ENCODE data around the gene HLA-DRB5.
"Not testable (repeated sequence)": the region's sequence is repeated elsewhere in the genome, so short reads cannot be mapped to it uniquely, and the experiment has no call there.

Gene HLA-DRB5

DNA sequence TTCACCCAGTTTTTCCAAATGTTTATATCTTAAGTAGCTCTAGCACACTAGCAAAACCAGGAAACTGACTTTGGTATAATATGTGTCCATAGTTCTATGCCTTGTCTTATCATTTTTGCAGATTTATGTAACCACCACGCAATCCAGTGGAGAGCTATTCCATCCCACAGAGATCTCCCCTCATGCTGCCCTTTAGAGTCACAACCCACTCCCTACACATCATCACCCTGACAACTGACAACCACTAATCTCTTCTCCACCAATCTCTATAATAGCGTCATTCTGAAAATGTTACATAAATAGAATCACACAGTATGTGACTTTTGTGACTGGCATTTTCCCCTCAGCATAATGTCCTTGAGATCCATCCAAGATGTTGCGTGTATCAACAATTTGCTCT, 29.1 kb downstream of the HLA-DRB5 start:
- DNase-seq (ENCODE audit: low read depth), result no peak

DNA sequence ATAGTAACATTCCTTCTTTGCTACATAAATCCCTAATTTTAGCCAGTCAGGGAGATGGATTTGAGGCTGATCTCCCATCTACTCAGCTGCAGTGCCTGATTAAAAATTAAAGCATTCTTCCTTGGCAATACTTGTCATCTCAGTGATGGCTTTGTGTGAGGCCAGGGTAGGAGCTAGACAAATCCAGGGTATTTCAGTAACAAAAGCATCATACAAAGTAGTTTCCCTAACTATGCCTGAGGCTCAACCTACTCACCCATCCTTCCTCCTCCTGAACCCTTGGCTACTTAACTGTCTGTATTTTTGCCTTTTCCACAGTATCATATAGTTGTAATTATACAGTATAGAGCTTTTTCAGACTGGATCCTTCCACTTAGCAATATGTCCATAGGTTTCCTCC, 37.7 kb downstream of the HLA-DRB5 start:
- DNase-seq (ENCODE audit: low read depth), result no peak

DNA sequence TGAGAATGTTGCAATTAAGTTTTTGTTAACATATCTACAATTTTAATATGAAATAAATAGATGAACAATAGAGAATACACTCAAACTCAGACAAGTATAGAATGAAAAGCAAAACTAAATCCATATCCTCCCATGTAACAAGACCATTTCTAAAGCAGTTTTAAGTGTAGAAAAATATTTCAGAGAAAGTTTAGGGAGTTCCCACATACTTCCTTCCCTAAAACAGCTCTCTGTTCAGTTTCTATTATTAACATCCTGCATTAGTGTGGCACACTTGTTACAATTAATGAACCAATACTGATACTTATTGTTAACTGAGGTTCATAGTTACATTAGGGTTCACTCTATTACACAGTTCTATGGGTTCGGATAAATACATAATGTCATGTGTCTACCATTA, 38.4 kb downstream of the HLA-DRB5 start:
- no peak for DNase-seq (ENCODE audit: low read depth)

DNA sequence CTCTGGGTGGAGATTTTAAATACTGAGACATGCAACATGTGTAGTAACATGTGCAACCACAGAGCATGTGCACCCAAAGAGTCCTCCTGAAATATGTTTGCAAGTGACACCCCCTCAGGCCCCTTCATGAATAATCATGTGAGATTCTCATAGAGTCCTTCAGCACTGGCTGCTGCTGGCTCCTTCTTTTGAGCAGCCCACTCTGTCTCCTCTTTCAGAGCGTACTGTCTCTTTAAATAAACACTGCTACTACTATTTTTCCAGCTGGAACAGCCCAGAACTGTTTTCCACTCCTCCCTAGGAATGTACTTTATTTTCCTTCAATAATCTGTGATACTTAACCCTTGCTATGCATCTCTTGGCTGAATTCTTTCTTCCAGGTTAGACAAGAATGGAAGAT, 42.0 kb downstream of the HLA-DRB5 start:
- DNase-seq (ENCODE audit: low read depth), result no peak

DNA sequence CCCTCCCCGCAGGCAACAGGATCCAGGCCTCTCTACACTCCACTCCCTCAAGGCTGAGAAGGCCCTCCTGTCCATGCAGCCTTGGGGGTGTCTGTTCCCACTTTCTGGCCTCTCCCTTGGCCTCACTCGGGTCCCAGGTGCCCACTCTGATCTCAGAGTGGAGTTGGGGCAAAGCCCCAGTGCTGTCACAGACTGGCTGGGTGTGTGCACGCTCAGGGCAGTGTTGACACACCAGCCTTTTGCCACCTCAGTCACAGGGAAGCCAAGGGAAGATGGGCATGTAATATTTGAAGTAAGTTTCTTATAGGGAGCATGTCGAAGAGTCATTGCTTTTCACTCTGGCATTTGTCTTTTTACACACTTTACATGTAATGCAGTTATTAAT, 45.5 kb downstream of the HLA-DRB5 start:
- DNase-seq (ENCODE audit: low read depth), result no peak

DNA sequence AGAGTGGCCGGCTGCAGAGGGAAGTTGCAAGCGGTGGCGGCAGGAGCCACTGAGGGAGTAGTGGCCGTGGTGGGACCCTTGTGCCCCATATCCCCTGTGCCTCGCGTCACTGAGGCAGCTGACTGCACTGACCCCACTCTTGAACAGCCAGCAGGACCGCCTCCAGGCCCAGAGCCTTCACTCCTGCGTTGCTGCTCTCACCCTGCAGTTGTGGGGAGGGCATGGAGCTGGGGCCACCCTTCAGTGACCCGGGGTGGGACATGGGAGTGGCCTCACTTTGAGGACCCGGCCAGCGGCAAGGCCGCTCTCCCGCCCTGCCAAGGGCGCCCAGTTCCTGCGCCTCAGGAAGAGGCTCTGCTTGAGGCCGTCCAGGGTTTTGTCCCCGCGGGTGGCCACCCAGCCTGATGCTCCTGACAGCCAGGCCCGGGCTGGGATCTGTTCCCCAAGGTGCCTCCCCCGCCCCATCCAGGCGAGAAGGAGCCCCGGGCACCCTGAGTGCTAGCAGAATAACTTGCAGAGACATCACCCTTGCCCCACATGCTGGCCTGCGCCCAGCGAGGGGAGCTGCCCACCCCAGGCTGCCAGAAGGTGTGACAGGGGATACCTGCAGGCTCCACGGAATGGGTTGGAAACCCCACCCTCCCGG, 46.0 kb downstream of the HLA-DRB5 start:
- DNase-seq (ENCODE audit: low read depth), result no peak

DNA sequence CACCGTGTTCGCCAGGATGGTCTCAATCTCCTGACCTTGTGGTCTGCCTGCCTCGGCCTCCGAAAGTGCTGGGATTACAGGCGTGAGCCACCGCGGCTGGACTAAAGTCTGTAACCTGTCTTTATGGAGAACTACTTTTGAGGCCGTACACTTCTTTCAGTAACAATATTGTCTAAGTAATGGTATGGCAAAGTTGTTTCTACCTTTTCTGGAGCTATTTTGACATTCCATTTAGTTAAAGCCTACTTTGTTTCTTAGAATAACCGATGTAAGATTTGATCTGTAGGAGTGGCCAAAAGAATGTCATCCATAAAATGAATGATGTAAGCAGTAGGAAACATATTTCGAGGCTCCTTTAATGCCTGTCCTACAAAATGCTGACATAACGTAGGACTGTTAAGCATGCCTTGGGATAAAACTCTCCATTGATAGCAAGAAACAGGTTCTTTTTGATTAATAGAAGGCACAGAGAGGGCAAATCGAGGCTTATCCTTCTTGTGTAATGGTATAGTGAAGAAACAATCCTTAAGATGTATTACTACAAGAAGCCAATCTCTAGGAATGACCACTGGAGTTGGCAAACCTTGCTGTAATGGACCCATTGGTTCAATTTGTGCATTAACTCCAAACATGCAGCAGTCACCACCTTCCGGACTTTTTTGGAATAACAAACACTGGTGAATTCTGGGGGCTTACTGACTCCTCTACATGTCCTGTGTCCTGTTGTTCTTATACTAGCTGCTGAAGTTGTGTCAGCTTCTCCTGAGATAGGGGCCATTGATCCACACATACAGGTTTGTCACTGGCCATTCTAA, 54.5 kb downstream of the HLA-DRB5 start:
- no peak for DNase-seq (ENCODE audit: low read depth)

DNA sequence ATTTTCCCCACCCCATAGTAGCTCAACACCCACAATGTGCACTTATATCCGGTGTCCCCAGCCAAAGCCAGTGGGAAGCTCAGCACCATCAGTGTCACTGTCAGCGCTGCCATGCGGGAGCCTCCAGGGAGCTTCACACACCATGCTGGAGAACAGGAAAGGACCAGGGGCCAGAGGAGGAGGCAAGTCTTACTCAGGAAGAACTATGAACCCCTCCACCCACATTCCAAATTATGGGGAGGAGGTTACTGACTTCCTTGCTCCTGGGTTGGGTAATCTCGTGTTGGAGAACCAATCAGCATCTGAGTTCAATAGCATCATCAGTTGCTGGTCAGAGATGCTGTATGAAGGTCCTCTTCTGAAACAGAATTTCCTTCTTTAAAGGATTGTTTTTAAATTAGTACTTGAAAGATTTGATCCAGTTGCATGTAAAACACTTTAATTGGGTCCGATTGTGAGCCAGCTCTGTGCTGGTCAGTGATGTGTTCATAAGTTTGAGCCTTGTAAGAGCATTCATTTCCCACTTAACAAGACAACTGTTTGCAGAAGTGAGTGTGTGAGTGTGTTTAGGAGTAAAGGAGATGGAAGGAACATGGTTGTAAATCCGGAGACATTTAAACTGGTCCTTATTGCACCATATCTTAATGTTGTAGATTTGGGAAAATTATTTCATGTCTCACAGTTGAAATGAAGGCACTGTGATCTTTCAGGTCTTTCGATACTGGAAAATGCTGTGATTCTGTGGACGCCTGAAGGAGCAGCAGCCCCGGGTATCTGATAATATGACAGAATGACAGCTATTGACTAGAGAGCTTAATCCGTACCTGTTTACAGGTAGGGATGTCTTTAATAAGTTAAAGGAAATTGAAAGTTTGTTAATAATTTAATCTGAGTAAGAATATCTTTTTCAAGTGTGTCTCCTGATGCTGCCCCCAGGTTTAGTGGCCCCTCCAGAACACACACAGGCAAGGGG, 56.4 kb downstream of the HLA-DRB5 start:
- not testable (repeated sequence) for DNase-seq (ENCODE audit: low read depth)

DNA sequence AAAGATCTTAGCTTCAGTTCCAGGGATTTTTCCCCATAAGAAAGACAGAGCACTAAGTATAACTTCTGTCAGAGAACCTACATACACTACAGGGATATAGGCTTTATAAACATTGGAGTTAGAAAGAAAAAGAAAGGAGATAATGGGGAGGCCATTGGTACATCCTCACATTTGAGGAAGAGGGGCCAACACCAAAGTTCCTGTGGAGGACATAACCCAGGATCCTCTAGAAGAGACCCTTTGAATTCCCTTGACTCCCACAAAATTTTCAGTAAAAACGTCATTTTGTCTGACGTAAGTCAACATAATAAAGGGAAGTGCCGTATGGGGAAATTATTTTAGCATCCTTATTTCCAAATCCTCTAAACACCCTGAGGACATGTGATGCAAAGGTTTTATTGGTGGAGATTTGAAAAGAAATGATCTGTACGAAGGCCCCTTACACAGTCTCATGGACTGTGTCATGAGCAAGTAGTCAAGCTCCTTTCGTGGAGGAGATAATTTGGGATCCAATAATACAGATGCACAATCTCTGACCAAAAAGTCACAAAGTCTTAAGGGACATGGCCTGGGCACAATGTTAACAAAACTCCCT, 57.2 kb downstream of the HLA-DRB5 start:
- DNase-seq (ENCODE audit: low read depth), result no peak

DNA sequence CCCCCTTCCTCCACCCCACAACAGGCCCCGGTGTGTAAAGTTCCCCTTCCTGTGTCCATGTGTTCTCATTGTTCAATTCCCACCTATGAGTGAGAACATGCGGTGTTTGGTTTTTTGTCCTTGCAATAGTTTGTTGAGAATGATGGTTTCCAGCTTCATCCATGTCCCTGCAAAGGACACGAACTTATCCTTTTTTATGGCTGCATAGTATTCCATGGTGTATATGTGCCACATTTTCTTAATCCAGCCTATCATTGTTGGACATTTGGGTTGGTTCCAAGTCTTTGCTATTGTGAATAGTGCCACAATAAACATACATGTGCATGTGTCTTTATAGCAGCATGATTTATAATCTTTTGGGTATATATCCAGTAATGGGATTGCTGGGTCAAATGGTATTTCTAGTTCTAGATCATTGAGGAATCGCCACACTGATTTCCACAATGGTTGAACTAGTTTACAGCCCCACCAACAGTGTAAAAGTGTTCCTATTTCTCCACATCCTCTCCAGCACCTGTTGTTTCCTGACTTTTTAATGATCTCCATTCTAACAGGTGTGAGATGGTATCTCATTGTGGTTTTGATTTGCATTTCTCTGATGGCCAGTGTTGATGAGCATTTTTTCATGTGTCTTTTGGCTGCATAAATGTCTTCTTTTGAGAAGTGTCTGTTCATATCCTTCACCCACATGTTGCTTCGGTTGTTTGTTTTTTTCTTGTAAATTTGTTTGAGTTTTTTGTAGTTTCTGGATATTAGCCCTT, 62.2 kb downstream of the HLA-DRB5 start:
- not testable (repeated sequence) for DNase-seq (ENCODE audit: low read depth)
